Keratinocyte (primary cell): ENCODE measurements around the gene SPRY4.

Source experiments
- EZH2 ChIP-seq: IDR thresholded peaks from one replicate; pipeline ENCODE4 v1.6.1; 2012; ENCODE audit warnings: inconsistent platforms, mild to moderate bottlenecking, low read length, moderate library complexity
- TF ChIP-seq, protein P1 (sequence below), 3 experiments: IDR thresholded peaks in 1 of 3; conservative IDR thresholded peaks in 1 of 3; optimal IDR thresholded peaks in 1 of 3; 2 replicates in 2 of 3; 3 replicates in 1 of 3; pipeline versions ENCODE3 to v1.5.1; 2011; ENCODE audit warnings: low read length in 3 of 3, mild to moderate bottlenecking in 3 of 3, moderate library complexity in 2 of 3, control low read depth in 1 of 3, inconsistent platforms in 1 of 3; ENCODE audit not compliant: insufficient read depth in 2 of 3; ENCODE audit errors: extremely low read depth in 1 of 3

- TF ChIP-seq, protein P1, sequence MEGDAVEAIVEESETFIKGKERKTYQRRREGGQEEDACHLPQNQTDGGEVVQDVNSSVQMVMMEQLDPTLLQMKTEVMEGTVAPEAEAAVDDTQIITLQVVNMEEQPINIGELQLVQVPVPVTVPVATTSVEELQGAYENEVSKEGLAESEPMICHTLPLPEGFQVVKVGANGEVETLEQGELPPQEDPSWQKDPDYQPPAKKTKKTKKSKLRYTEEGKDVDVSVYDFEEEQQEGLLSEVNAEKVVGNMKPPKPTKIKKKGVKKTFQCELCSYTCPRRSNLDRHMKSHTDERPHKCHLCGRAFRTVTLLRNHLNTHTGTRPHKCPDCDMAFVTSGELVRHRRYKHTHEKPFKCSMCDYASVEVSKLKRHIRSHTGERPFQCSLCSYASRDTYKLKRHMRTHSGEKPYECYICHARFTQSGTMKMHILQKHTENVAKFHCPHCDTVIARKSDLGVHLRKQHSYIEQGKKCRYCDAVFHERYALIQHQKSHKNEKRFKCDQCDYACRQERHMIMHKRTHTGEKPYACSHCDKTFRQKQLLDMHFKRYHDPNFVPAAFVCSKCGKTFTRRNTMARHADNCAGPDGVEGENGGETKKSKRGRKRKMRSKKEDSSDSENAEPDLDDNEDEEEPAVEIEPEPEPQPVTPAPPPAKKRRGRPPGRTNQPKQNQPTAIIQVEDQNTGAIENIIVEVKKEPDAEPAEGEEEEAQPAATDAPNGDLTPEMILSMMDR (optimal IDR thresholded peaks at IDR 0.05 in 1 of 3, IDR thresholded peaks at IDR 0.05 in 1 of 3, conservative IDR thresholded peaks at IDR 0.05 in 1 of 3; ENCODE audit: extremely low read depth in 1 of 3, insufficient read depth in 2 of 3, low read length in 3 of 3): no peak
- no peak for TF ChIP-seq EZH2
These were observed 17.5 kb upstream of the SPRY4 start for GRCh38 chr5:142342128-142342981.
